Fibroblast of lung (primary cell): ENCODE data around the gene DMXL2. TPM values are rescaled to one million over a fixed set of nuclear protein-coding genes. Genes with fewer than 3 reads are reported as not detected.
A peak's percentile ranks its signal among the peaks of the same experiment; 100 is the strongest.

Experiments used
- DNase-seq, 2 donors: peaks; one replicate each; pipeline versions ENCODE4 v3.0.0 to v3.0.0-alpha.2; 2010; ENCODE audit warnings: low read depth in 2 of 2
- H2AFZ ChIP-seq: 2 replicates; pipeline ENCODE4 v1.5.1; 2012; ENCODE audit warnings: low read length, control low read depth, inconsistent platforms
- H3K27ac ChIP-seq: 2 replicates; pipeline ENCODE4 v1.5.1; 2011; ENCODE audit warnings: low read length, control low read depth; ENCODE audit not compliant: insufficient read depth
- H3K27me3 ChIP-seq: 2 replicates; pipeline ENCODE4 v1.5.1; 2011; ENCODE audit warnings: mild to moderate bottlenecking, low read length; ENCODE audit not compliant: control insufficient read depth, insufficient read depth
- H3K36me3 ChIP-seq: 2 replicates; pipeline ENCODE4 v1.5.1; 2011; ENCODE audit warnings: low read length; ENCODE audit not compliant: control insufficient read depth, insufficient read depth
- H3K4me1 ChIP-seq: 2 replicates; pipeline ENCODE4 v1.5.1; 2011; ENCODE audit warnings: low read length; ENCODE audit not compliant: control insufficient read depth, insufficient read depth; ENCODE audit errors: extremely low read depth
- H3K4me2 ChIP-seq: 2 replicates; pipeline ENCODE4 v1.5.1; 2011; ENCODE audit warnings: low read length, control low read depth; ENCODE audit not compliant: insufficient read depth; ENCODE audit errors: extremely low read depth
- H3K4me3 ChIP-seq, 4 experiments: fragments of 200-600 bp in 1 of 4; sonication (generic) in 1 of 4; replicated peaks in 1 of 4; 2 replicates each; pipeline ENCODE4 v1.5.1; 2011 to 2016; ENCODE audit warnings: low read length in 4 of 4, low read depth in 3 of 4, mild to moderate bottlenecking in 3 of 4, control low read depth in 2 of 4, inconsistent platforms in 1 of 4, mixed read lengths in 1 of 4; ENCODE audit not compliant: insufficient read depth in 1 of 4; ENCODE audit errors: control extremely low read depth in 1 of 4
- H3K79me2 ChIP-seq: 2 replicates; pipeline ENCODE4 v1.5.1; 2012; ENCODE audit warnings: mild to moderate bottlenecking, low read length, inconsistent platforms; ENCODE audit not compliant: control insufficient read depth, insufficient read depth
- H3K9ac ChIP-seq: 2 replicates; pipeline ENCODE4 v1.5.1; 2011; ENCODE audit warnings: mild to moderate bottlenecking, low read length, control low read depth; ENCODE audit not compliant: insufficient read depth
- H3K9me3 ChIP-seq: 2 replicates; pipeline ENCODE4 v1.5.1; 2012; ENCODE audit warnings: low read depth, low read length; ENCODE audit not compliant: control insufficient read depth, insufficient read depth
- H4K20me1 ChIP-seq: 2 replicates; pipeline ENCODE4 v1.5.1; 2011; ENCODE audit warnings: low read length; ENCODE audit not compliant: control insufficient read depth, insufficient read depth; ENCODE audit errors: extremely low read depth
- CTCF ChIP-seq, 2 donors: IDR thresholded peaks in 1 of 2; conservative IDR thresholded peaks in 1 of 2; 1 replicate in 1 of 2; 2 replicates in 1 of 2; pipeline ENCODE4 v1.5.1; 2011 to 2012; ENCODE audit warnings: low read length in 2 of 2, control low read depth in 1 of 2, inconsistent platforms in 1 of 2, low read depth in 1 of 2, mild to moderate bottlenecking in 1 of 2
- EZH2 ChIP-seq: IDR thresholded peaks from 2 replicates; pipeline ENCODE4 v1.5.1; 2012; ENCODE audit warnings: low read length, control low read depth, mild to moderate bottlenecking; ENCODE audit errors: missing control alignments
- polyA plus RNA-seq, 2 donors: library from polyadenylated mRNA; depleted of rRNA in 1 of 2; stranded (reverse) in 1 of 2; unstranded in 1 of 2; fragments of >200 nt; gene quantifications; 2 replicates each; pipeline ENCODE4 v1.2.1, GENCODE V29; 2011 to 2012; ENCODE audit warnings: missing spikeins in 1 of 2
- total RNA-seq: library from RNA; depleted of rRNA; stranded (reverse); fragments of >200 nt; gene quantifications from 2 replicates; pipeline ENCODE4 v1.2.1, GENCODE V29; 2014

DMXL2 gene
- total and polyA plus RNA-seq, 2 donors (not counting 1 experiment from before 2014, with no cell fraction given): 9.4 to 31.2 TPM

- H4K20me1 ChIP-seq: no peaks in the 10 kb centered on the region
- H2AFZ ChIP-seq: peak overlapping the region; percentile 83
- peak overlapping the region; percentile 55 to 90 (median 82) for H3K4me3 ChIP-seq
- H3K27ac ChIP-seq: no peak overlapping the region
- no peak for DNase-seq
- H3K4me1 ChIP-seq: peaks cover 2% of the 10 kb centered on the region
- H3K27me3 ChIP-seq: peaks cover 2% of the 10 kb centered on the region
- TF ChIP-seq CTCF (conservative IDR thresholded peaks at IDR 0.05 in 1 of 2, IDR thresholded peaks at IDR 0.05 in 1 of 2; ENCODE audit: low read depth in 1 of 2, low read length in 2 of 2) (no peak), EZH2 (no peak)
- no peaks in the 10 kb centered on the region for H3K9me3 ChIP-seq
- H3K4me2 ChIP-seq: peak overlapping the region; percentile 67
- H3K36me3 ChIP-seq: no peaks in the 10 kb centered on the region
- H3K79me2 ChIP-seq: peaks cover 9% of the 10 kb centered on the region
- no peak overlapping the region for H3K9ac ChIP-seq
These were observed 891 bp upstream of the DMXL2 start for GRCh38 chr15:51623386-51623938.

GRCh38 chr15:51621936-51622603, 501 bp downstream of the DMXL2 start:
- Histone ChIP-seq H3K36me3 (no peaks in the 10 kb centered on the region), H4K20me1 (no peaks in the 10 kb centered on the region), H2AFZ (peak overlapping the region; percentile 79), H3K79me2 (peaks cover 9% of the 10 kb centered on the region), H3K27me3 (no peaks in the 10 kb centered on the region), H3K27ac (peak overlapping the region; percentile 44), H3K4me3 (peak overlapping the region; percentile 55 to 90 (median 82)), H3K9ac (peak overlapping the region; percentile 76), H3K9me3 (no peaks in the 10 kb centered on the region), H3K4me2 (peak overlapping the region; percentile 87), H3K4me1 (peaks cover 2% of the 10 kb centered on the region)
- DNase-seq: peak; percentile 61 to 72
- TF ChIP-seq EZH2 (no peak), CTCF (conservative IDR thresholded peaks at IDR 0.05 in 1 of 2, IDR thresholded peaks at IDR 0.05 in 1 of 2; ENCODE audit: low read depth in 1 of 2, low read length in 2 of 2) (peak; percentile 27 to 32)

- Histone ChIP-seq H3K36me3 (no peaks in the 10 kb centered on the region), H3K4me1 (peaks cover 2% of the 10 kb centered on the region), H3K4me3 (peak overlapping the region; percentile 55 to 90 (median 82)), H3K27ac (peak overlapping the region; percentile 44), H3K9ac (no peak overlapping the region), H2AFZ (no peak overlapping the region), H3K79me2 (peaks cover 9% of the 10 kb centered on the region), H3K27me3 (no peaks in the 10 kb centered on the region), H4K20me1 (no peaks in the 10 kb centered on the region), H3K4me2 (peak overlapping the region; percentile 87), H3K9me3 (no peaks in the 10 kb centered on the region)
- no peak for TF ChIP-seq CTCF (conservative IDR thresholded peaks at IDR 0.05 in 1 of 2, IDR thresholded peaks at IDR 0.05 in 1 of 2; ENCODE audit: low read depth in 1 of 2, low read length in 2 of 2)
- no peak for TF ChIP-seq EZH2
- DNase-seq: peak in 1 of 2 donors; percentile 11
These were observed 1.3 kb downstream of the DMXL2 start for GRCh38 chr15:51621155-51621765.
